C4-2B (cell line): ENCODE data around the gene ERC2.
"Not testable (repeated sequence)": the region's sequence is repeated elsewhere in the genome, so short reads cannot be mapped to it uniquely, and the experiment has no call there.

Experiments
- CTCF ChIP-seq: fragments of 450-650 bp; conservative IDR thresholded peaks from 2 replicates; pipeline ENCODE4 v1.5.1; 2017; ENCODE audit warnings: mild to moderate bottlenecking
- ZFX ChIP-seq: fragments of 450-650 bp; IDR thresholded peaks from 2 replicates; pipeline ENCODE4 v1.6.1; 2017

DNA sequence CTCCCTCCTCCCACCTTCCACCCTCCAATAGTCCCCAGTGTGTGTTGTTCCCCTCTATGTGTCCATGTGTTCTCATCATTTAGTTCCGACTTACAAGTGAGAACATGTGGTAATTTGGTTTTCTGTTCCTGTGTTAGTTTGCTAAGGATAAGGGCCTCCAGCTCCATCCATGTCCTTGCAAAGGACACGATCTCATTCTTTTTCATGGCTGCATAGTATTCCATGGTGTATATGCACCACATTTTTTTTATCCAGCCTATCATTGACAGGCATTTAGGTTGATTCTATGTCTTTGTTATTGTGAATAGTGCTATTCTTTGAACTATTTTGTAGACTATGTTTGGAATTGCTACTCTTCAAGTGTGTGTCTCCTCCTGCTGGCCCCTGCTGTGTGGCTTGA, 206.4 kb downstream of the ERC2 start:
- not testable (repeated sequence) for TF ChIP-seq CTCF, ZFX
